ENCODE measurements around the gene NSUN3.
A peak's percentile ranks its signal among the peaks of the same experiment; 100 is the strongest.

NSUN3 gene

DNA sequence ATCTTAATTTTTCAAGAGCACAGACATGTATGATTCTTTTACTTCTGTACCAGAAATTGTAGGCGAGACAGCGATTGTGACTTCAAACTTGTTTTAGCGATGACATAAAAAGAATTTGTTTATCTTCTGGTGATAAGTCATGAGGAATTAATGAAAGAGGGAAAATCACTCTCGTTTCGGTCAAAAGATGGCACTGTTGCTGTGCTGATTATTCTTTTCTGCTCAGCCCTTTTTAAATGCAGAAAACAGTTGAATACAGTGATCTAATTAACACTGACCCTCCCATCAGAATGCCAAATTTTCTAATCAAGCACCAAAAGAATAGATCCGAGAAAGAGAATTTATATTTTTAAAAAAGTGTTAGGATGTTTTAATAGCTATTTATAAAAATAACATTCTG, 52.6 kb downstream of the NSUN3 start:
- H3K27me3 ChIP-seq: no peaks in the 10 kb centered on the region
- peaks cover 6 to 20% (median 16%) of the 10 kb centered on the region in 3 donors for H3K36me3 ChIP-seq
- no peak overlapping the region for H3K4me3 ChIP-seq
- DNase-seq: no peak
- H3K27ac ChIP-seq: no peak overlapping the region
- H3K4me1 ChIP-seq: no peaks in the 10 kb centered on the region
- H3K9me3 ChIP-seq: no peaks in the 10 kb centered on the region
- TF ChIP-seq, protein P1, sequence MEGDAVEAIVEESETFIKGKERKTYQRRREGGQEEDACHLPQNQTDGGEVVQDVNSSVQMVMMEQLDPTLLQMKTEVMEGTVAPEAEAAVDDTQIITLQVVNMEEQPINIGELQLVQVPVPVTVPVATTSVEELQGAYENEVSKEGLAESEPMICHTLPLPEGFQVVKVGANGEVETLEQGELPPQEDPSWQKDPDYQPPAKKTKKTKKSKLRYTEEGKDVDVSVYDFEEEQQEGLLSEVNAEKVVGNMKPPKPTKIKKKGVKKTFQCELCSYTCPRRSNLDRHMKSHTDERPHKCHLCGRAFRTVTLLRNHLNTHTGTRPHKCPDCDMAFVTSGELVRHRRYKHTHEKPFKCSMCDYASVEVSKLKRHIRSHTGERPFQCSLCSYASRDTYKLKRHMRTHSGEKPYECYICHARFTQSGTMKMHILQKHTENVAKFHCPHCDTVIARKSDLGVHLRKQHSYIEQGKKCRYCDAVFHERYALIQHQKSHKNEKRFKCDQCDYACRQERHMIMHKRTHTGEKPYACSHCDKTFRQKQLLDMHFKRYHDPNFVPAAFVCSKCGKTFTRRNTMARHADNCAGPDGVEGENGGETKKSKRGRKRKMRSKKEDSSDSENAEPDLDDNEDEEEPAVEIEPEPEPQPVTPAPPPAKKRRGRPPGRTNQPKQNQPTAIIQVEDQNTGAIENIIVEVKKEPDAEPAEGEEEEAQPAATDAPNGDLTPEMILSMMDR (IDR thresholded peaks at IDR 0.05): peak in 1 of 2 experiments; percentile 11
- intact Hi-C loops (cut with DNase I; ENCODE audit: low total_unique reads): no loop called here

DNA sequence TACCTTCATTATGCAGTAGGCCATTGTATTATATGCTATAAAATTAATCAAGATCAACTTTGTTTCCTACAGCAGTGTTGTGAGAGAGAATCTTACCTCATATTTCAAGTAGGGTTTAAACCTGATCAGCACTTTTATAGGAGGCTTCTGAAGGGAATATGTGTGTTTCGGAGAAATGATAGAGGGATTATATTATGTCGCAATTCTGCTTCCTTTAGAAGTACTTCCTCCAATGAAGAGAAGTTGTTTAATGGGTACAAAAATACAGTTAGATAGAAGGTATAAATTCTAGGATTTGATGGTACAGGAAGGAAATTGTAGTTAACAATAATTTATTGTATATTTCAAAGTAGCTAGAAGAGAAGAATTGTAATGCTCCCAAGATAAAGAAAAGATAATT, 54.9 kb downstream of the NSUN3 start:
- H3K4me3 ChIP-seq: no peak overlapping the region
- TF ChIP-seq, protein P1 (IDR thresholded peaks at IDR 0.05): no peak
- no peak overlapping the region for H3K27ac ChIP-seq
- no peak for DNase-seq
- no peaks in the 10 kb centered on the region for H3K9me3 ChIP-seq
- no peaks in the 10 kb centered on the region for H3K27me3 ChIP-seq
- intact Hi-C loops (cut with DNase I; ENCODE audit: low total_unique reads): no loop called here
- no peaks in the 10 kb centered on the region for H3K4me1 ChIP-seq
- H3K36me3 ChIP-seq: peaks cover 1 to 10% (median 6%) of the 10 kb centered on the region in 3 donors

- Histone ChIP-seq H3K27ac (no peak overlapping the region), H3K4me1 (no peaks in the 10 kb centered on the region), H3K27me3 (no peaks in the 10 kb centered on the region), H3K9me3 (no peaks in the 10 kb centered on the region), H3K4me3 (no peak overlapping the region), H3K36me3 (peaks cover 0 to 6% (median 0%) of the 10 kb centered on the region in 3 donors)
- TF ChIP-seq, protein P1 (IDR thresholded peaks at IDR 0.05): no peak
- DNase-seq: no peak
- intact Hi-C loops (cut with DNase I; ENCODE audit: low total_unique reads): no loop called here
Measured at GRCh38 chr3:94118390-94118789, 55.5 kb downstream of the NSUN3 start.

DNA sequence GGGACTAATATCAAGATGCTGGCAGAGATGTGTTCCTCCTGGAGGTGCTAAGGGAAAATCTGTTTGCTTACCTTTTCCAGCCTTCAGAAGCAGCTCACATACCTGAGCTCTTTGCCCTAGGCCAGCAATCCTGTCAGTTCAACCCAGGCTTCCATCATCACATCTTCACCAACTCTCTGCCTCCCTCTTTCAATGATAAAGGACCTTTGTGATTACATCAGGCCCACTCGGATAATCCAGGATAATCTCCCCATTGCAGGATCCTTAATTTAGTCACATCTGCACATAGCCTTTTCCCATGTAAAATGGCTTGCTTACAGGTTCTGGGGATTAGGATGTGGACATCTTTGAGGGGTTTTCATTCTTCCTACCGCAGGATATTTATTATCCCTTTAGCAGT, 58.3 kb downstream of the NSUN3 start:
- no peak overlapping the region for H3K4me3 ChIP-seq
- TF ChIP-seq, protein P1 (IDR thresholded peaks at IDR 0.05): no peak
- no peak for DNase-seq
- intact Hi-C loops (cut with DNase I; ENCODE audit: low total_unique reads): no loop called here
- peaks cover 7 to 19% (median 9%) of the 10 kb centered on the region in 3 donors for H3K36me3 ChIP-seq
- H3K4me1 ChIP-seq: no peaks in the 10 kb centered on the region
- no peak overlapping the region for H3K27ac ChIP-seq
- H3K9me3 ChIP-seq: no peaks in the 10 kb centered on the region
- H3K27me3 ChIP-seq: no peaks in the 10 kb centered on the region

- Histone ChIP-seq H3K4me3 (no peak overlapping the region), H3K27me3 (no peaks in the 10 kb centered on the region), H3K36me3 (peaks cover 25 to 34% (median 31%) of the 10 kb centered on the region in 3 donors), H3K4me1 (no peaks in the 10 kb centered on the region), H3K27ac (no peak overlapping the region), H3K9me3 (no peaks in the 10 kb centered on the region)
- TF ChIP-seq, protein P1 (IDR thresholded peaks at IDR 0.05): no peak
- intact Hi-C loops (cut with DNase I; ENCODE audit: low total_unique reads): no loop called here
- DNase-seq: no peak
Measured at GRCh38 chr3:94127115-94127514, 64.3 kb downstream of the NSUN3 start.

DNA sequence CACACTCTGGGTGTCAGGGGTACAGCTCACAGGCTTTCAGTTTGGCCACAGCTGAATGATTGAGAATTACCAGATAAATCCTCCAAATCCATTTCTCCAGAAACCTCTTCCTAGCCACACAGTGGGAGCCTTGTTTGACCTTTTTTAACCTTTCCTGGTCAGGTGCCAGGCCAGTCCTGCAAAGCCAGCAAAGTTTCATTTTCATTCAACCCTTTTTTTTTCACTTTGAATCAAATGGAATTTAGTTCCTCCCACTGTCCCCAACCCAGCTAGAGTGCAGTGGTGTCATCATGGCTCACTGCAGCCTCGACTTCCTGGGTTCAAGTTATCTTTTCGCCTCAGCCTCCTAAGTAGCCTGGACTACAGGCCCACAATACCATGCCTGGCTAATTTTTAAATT, 67.8 kb downstream of the NSUN3 start:
- Histone ChIP-seq H3K27me3 (no peaks in the 10 kb centered on the region), H3K4me3 (no peak overlapping the region), H3K4me1 (no peaks in the 10 kb centered on the region), H3K9me3 (no peaks in the 10 kb centered on the region), H3K36me3 (peaks cover 22 to 27% (median 23%) of the 10 kb centered on the region in 3 donors), H3K27ac (no peak overlapping the region)
- no peak for DNase-seq
- intact Hi-C loops (cut with DNase I; ENCODE audit: low total_unique reads): no loop called here
- TF ChIP-seq, protein P1 (IDR thresholded peaks at IDR 0.05): no peak

Measured in tibial artery (tissue), 4 donors.